Muscle layer of duodenum (tissue), 2 donors: ENCODE measurements around the gene SSPN.
A peak's percentile ranks its signal among the peaks of the same experiment; 100 is the strongest.

ENCODE experiments used
- H3K27ac ChIP-seq: one replicate; pipeline ENCODE4 v1.7.0; 2013; ENCODE audit warnings: mild to moderate bottlenecking, low read length
- H3K27me3 ChIP-seq: one replicate; pipeline ENCODE4 v1.7.0; 2013; ENCODE audit warnings: low read depth, mild to moderate bottlenecking, control low read depth, low read length
- H3K36me3 ChIP-seq, 2 donors: one replicate each; pipeline ENCODE4 v1.7.0; 2013; ENCODE audit warnings: low read length in 2 of 2, control low read depth in 1 of 2, mild to moderate bottlenecking in 1 of 2; ENCODE audit not compliant: insufficient read depth in 2 of 2, control insufficient read depth in 1 of 2
- H3K4me1 ChIP-seq, 2 donors: one replicate each; pipeline ENCODE4 v1.7.0; 2013; ENCODE audit warnings: low read length in 2 of 2, mild to moderate bottlenecking in 2 of 2, control low read depth in 1 of 2, moderate library complexity in 1 of 2; ENCODE audit not compliant: insufficient read depth in 2 of 2, control insufficient read depth in 1 of 2
- H3K4me3 ChIP-seq, 2 donors: one replicate each; pipeline ENCODE4 v1.7.0; 2013; ENCODE audit warnings: low read length in 2 of 2, low read depth in 1 of 2, mild to moderate bottlenecking in 1 of 2
- H3K9me3 ChIP-seq, 2 donors: one replicate each; pipeline ENCODE4 v1.7.0; 2013; ENCODE audit warnings: low read length in 2 of 2, control low read depth in 1 of 2, mild to moderate bottlenecking in 1 of 2; ENCODE audit not compliant: control insufficient read depth in 1 of 2
- donor health status: healthy.

SSPN gene

DNA sequence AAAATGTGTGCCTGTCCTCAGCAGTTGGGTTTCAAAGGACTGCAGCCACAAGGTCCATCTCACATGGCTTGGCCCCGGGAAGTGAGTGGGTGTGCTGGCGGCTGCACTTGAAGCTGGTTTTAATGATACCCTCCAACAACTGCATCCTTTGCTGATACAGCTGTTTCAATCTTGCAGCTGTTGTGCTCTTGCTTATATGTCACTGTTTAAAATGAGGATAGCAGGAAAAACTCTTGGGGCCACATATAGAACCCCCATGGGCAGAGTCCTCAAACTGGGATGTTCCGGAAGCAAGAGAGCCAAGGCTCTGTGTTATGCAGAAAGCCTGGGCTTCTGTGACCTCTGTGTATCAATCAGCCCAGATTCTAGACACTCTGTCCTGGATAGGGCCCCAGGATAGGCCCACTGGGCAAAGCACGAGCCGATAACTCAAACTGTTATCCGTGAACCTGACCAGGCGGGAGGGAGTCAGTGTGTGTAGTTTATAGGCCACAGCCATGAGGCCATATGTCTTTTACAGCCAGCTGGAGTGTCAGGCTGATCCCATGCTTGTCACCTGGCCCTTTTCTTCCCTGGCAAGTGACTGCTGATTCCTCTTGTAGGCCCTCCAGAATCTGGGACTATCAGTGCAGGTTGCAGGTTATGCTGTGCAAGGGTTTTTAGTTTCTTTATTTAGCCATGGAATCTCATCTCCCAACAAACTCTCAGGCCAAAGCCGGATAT, 74.3 kb downstream of the SSPN start:
- no peaks in the 10 kb centered on the region for H3K36me3 ChIP-seq
- H3K27me3 ChIP-seq: no peaks in the 10 kb centered on the region
- peaks cover 18 to 22% of the 10 kb centered on the region in 2 donors for H3K4me1 ChIP-seq
- H3K4me3 ChIP-seq: no peak overlapping the region
- no peak overlapping the region for H3K27ac ChIP-seq
- H3K9me3 ChIP-seq: peaks cover 0 to 2% of the 10 kb centered on the region in 2 donors

DNA sequence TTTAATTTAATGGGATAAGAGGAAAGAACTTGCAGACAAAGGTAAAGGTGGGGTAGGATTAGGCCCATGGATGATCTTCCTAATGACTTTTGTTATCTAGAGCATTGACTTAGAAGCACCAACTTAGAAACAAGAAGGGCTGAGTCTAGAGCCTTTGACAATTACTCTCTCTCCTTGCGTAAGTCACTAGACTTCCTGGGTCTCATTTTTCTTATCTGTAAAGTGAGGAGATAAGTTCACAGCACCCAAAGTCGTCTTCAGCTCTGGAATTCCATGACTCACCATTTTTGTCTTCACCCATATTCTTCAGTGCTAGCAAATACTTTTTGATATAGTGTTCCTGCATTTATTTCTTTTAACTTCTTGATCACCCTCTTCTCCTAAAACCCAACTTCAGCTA, 75.7 kb downstream of the SSPN start:
- Histone ChIP-seq H3K27ac (no peak overlapping the region), H3K36me3 (no peaks in the 10 kb centered on the region), H3K4me1 (peaks cover 18 to 26% of the 10 kb centered on the region in 2 donors), H3K27me3 (no peaks in the 10 kb centered on the region), H3K9me3 (no peaks in the 10 kb centered on the region), H3K4me3 (no peak overlapping the region)

DNA sequence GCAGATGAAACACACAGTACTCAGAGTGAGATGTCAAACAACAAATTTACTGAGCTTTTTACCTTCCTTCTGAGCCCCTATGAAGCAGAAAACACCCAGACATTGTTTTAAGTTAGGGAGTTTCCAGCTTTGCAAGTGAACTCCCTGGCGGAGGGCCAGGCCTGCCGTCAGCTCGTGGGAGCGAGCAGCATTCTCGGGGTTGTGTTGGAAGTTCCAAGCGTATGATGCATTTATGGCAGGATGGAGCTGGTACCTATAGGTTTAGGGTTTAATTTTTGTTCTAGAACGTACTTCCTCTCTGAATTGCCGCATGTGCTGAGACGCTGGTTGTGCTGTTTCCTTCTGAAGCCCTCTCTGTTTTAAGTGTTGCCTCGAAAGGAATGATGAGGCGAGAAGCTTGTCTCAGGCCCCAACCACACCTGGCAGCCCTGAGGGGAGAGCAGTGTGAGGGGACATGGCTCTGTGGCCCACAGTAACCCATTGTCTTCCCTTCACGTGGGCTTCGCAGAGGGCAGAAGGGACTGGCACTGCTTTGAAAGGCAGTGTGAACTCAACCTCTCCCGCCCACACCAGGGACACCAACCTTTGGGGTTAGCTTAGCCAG, 76.6 kb downstream of the SSPN start:
- Histone ChIP-seq H3K27me3 (no peaks in the 10 kb centered on the region), H3K27ac (no peak overlapping the region), H3K36me3 (no peaks in the 10 kb centered on the region), H3K4me1 (peaks cover 18 to 26% of the 10 kb centered on the region in 2 donors), H3K9me3 (no peaks in the 10 kb centered on the region), H3K4me3 (no peak overlapping the region)

DNA sequence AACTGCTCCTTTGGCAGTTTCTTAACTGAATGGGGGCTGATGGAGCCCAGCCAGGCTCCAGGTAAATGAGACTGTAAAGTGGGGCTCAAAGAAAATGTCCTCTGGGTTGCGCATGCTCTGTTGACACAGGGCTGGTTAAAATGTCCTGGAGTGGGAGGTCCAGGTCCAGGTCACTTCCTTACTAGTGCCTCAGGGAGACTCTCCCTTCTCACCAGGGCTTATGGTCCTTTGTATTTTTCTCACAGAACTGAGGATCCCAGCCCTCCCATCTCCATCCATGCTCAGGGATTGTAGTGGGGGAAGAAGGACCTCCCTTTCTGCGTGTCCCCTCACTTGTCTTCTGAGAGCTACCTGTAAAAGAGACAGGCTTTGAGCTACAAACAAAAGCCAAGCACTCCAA, 77.5 kb downstream of the SSPN start:
- Histone ChIP-seq H3K4me1 (peaks cover 18 to 26% of the 10 kb centered on the region in 2 donors), H3K36me3 (no peaks in the 10 kb centered on the region), H3K27ac (no peak overlapping the region)

DNA sequence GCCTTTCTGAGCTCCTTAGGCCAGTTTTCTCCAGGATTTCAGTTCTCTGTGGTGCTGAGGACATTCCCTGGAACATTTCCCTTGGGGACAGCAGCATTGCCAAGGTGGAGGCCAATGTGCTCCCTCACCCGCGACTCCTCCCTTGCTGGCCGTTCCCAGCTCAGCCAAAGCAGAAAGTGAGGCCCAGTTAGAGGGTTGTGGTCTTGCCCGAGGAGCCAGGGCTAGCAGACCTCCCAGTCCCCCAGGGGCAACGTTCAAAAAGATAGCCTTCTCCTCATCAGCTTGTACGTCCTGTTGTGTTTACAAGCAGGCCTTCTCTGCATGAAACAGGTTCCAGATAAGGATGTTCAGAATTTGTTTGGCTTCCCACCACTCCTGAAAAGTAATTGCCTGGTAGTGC, 78.4 kb downstream of the SSPN start:
- peaks cover 18 to 26% of the 10 kb centered on the region in 2 donors for H3K4me1 ChIP-seq
- H3K27ac ChIP-seq: peak overlapping the region; percentile 86
- no peak overlapping the region for H3K4me3 ChIP-seq

More for the DNA sequence above, 77.5 kb downstream of the SSPN start:
- no peaks in the 10 kb centered on the region for H3K9me3 ChIP-seq
- no peaks in the 10 kb centered on the region for H3K27me3 ChIP-seq
- H3K4me3 ChIP-seq: no peak overlapping the region

DNA sequence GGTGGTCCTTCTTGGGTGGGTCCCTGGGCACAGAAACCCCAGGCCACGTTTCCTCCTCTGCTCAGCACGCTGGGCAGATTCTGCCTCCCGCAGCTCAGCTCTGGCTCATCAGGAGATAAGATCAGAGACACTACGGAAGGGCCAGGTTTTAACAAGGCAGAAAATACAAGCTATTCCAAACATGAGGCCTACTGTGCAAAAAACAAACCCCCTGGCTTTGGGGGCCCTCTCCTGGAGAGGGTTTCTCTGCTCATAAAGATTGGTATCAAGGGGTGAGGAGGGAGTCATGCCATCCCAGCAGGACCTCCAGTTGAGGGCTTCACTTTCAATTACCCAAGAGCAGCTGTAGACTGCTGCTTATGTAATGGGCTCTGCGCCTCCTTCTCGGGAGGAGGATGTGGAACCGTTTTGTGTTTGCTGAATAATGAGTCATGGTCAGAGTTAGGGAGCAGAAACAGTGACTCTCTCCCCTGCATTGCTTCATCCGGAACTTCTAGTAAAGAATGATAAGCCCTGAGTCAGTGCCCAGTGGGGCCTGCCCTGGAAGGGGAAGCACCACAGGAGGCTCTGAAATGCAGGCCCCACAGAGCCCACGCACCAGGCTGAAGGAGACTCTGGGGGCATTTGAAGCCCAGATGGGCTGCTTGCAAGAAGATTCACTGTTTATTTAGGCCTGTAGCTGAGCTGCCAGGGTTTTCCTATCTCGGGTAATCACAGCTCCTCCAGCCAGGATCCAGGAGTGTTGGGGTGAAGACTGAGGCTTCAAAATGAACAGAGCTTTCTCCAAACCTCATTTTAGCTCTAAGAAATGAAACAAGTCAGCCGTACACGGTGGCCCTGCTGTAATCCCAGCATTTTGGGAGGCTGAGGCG, 79.3 kb downstream of the SSPN start:
- Histone ChIP-seq H3K27ac (peak overlapping the region; percentile 86), H3K4me3 (no peak overlapping the region), H3K36me3 (no peaks in the 10 kb centered on the region), H3K9me3 (no peaks in the 10 kb centered on the region), H3K4me1 (peaks cover 18 to 21% of the 10 kb centered on the region in 2 donors), H3K27me3 (no peaks in the 10 kb centered on the region)

More for the DNA sequence above, 78.4 kb downstream of the SSPN start:
- Histone ChIP-seq H3K36me3 (no peaks in the 10 kb centered on the region), H3K27me3 (no peaks in the 10 kb centered on the region), H3K9me3 (no peaks in the 10 kb centered on the region)

DNA sequence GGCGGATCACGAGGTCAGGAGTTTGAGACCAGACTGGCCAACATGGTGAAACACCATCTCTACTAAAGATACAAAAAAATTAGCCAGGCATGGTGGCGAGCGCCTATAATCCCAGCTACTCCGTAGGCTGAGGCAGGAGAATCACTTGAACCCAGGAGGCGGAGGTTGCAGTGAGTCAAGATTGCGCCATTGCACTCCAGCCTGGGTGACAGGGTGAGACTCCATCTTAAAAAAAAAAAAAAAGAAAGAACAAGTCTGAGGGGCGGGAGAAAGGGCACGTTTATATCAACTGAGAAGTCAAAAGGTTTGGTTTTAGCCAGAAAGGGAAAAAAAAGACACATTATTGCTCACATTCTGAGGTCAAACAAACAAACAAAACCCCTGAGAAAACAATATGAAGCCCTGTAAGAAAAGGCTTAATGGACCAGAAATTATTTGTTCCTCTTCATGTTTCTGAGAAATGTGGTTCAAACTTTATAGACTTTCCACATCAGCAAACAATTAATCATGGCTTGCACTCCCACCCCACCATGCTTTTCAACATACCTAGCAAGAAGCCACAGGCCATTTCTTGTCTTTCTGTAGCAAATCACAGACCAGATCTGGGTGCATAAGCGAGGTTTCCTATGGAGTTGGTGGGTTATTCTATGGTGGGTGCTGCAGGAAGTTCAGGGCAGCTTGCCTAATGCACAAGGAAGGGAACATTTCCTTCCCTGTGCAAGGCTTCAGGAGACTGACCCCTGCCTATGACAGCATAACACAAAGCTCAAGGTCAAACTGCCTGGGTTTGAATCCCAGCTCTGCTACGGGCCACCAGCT, 80.1 kb downstream of the SSPN start:
- H3K36me3 ChIP-seq: no peaks in the 10 kb centered on the region
- H3K4me1 ChIP-seq: peaks cover 16 to 18% of the 10 kb centered on the region in 2 donors
- H3K9me3 ChIP-seq: no peaks in the 10 kb centered on the region
- H3K27me3 ChIP-seq: no peaks in the 10 kb centered on the region
- H3K4me3 ChIP-seq: no peak overlapping the region
- H3K27ac ChIP-seq: peak overlapping the region; percentile 86

DNA sequence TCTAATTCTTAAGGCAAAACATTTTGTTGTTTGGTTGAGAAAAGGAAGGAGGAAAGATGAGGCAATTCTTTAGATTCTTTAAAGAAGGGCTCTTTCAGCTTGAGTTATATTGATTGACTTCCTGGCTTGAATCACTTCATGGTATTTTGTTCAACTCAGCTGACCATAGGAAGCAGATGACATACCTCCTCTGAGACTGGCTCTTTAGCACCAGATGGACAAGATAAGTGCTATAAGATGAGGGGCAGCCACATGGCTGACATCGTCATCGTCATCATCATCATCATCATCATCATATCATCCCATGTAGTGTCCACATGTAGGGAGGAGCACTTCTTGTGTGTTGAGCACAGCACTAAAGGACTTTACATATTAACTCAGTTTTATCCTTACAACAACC, 81.3 kb downstream of the SSPN start:
- no peak overlapping the region for H3K27ac ChIP-seq
- peaks cover 12 to 18% of the 10 kb centered on the region in 2 donors for H3K4me1 ChIP-seq
- no peaks in the 10 kb centered on the region for H3K27me3 ChIP-seq
- no peaks in the 10 kb centered on the region for H3K36me3 ChIP-seq
- H3K9me3 ChIP-seq: no peaks in the 10 kb centered on the region
- no peak overlapping the region for H3K4me3 ChIP-seq

DNA sequence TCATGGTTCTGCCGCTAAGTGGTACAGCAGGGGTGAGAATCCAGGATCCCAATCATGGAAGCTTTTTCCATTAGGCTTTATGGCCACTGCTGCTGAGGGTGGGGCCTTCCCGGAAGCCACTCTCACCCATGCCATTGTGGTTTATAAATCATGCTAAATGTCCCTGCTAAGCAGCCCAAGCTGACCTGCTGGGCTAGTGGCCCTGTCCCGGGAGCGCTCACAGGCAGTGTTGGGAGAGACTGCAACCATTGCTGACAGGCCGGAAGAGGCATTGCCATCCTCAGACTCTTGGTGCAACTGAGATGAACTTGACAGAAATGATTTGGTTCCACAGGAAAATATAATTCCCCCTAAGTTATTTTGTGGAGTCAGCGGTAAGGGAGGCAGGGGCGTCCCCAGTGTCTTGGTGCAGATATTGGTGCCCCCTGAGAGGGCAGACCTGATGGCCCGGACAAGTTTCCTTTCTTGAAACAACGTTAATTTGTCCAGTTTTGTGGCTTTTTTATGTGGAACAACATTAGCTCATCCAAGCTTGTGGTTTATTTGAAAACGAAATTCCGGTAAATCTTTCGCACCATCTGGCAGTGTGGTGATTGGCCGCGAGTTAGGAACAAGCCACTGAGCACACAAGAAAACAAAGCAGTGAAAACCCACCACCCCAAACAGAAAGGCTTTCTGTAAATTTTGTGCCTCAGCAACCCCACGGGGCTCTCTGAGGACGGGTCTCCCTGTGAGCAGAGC, 82.3 kb downstream of the SSPN start:
- Histone ChIP-seq H3K4me1 (peaks cover 9 to 12% of the 10 kb centered on the region in 2 donors), H3K27ac (no peak overlapping the region), H3K36me3 (no peaks in the 10 kb centered on the region), H3K27me3 (no peaks in the 10 kb centered on the region), H3K4me3 (no peak overlapping the region), H3K9me3 (no peaks in the 10 kb centered on the region)

DNA sequence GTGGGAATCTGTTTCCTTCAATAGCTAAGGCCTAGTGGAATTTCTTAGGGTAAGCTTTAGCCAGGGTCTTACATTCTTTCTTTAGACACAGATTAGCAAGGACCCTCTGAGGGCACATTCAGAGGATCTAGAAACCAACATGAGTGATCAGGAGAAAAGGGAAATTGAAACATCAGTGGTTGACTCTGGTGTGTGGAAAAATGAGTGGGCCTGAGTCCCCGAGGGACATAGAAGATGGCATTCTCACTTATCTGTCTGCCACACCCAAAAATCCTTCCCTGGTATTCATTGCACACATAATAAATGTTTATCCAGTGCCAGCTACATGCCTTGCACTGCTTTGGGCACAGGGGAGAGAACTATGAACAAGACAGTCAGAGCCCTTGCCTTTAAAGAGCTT, 82.9 kb downstream of the SSPN start:
- Histone ChIP-seq H3K9me3 (no peaks in the 10 kb centered on the region), H3K36me3 (no peaks in the 10 kb centered on the region), H3K27ac (no peak overlapping the region), H3K27me3 (no peaks in the 10 kb centered on the region), H3K4me3 (no peak overlapping the region), H3K4me1 (peaks cover 9 to 10% of the 10 kb centered on the region in 2 donors)
